HG02798 (cell line): ENCODE measurements around the gene GINM1.

Experiments
- ATAC-seq: cut with Tn5 transposase; IDR thresholded peaks from one replicate; pipeline ENCODE4 v1.9.1; 2021; ENCODE audit warnings: mild to moderate bottlenecking; ENCODE audit not compliant: unreplicated experiment, poor library complexity

GINM1 gene

GRCh38 chr6:149586149-149586548 is 20.0 kb downstream of the GINM1 start:
- ATAC-seq, result no peak

DNA sequence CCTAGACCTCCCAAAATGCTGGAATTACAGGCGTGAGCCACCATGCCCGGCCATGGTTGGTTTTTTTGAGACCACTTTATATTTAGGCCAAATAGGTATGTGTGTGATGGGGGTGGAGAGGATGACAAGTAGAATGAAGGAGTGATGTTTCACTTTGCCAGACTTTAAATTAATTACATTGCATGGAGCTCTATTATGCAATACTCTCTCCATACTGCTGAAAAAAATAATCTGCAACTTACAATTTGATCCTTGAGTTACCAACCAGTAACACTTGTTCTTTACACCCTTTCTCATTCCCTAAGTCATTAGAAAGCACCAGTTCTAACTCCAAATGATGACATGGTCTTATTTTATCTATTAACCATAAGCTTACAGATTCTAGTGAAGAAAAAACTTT is 26.8 kb downstream of the GINM1 start:
- no peak for ATAC-seq

DNA sequence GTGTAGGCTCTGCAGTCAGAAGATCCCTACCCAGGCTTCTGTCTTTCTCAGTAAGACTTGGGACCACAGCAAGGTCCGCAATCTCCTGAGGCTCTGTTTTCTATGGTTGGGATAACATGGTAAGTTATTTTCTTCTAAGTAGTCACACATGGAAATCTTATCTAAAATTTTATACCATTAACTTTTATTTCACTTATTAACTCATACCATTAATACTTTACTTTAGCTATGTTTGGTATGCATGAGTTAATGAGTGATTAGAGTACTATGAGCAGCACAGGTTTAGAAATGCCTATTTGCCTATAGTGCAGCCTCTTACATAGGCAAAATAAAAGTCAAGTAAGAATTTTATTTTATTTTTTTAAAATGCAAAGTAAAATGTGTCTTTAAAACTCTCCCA is 27.2 kb downstream of the GINM1 start:
- ATAC-seq, result no peak

DNA sequence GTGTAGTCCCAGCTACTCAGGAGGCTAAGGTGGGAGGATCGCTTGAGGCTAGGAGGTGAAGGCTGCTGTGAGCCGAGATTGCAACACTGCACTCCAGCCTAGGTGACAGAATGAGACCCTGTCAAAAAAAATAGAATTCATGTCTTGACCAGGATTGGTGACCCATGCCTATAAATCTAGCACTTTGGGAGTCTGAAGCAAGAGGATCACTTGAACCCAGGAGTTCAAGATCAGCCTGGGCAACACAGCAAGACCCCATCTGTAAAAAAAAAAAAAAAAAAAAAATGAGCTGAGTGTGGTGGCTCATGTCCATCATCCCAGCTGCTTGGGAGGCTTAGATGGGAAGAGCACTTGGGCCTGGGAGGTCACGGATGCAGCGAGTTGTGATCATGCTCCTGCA is 34.3 kb downstream of the GINM1 start:
- no peak for ATAC-seq

DNA sequence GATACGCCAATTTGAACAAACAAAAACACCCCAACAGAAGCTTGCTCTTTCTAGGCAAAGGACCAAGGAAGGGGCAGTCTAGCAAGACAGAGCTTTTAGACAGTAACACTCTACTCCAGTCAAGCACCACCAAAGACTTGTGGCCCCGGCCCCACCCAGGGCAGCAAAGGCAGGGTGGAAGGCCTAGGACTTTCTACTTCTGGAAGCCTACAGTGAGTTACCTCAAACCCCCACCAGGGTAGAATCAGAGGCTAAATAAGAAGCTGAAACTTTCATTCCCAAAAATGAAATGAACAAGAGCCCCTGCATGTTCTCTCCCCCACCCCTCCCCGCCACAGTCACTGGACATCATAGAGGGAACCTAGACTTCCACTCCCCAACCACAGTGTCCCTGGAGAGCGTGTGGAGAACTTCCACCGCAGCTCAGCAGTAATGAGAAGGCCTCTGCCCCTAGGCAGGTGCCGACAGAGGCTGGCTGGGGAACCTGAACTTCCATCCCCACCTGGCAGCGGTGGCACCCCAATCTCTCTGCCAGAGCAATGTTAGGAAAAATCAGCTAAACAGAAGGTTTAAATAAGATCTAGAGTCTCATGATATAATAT is 42.3 kb downstream of the GINM1 start:
- ATAC-seq, result no peak

- no peak for ATAC-seq
These were observed 48.2 kb downstream of the GINM1 start for GRCh38 chr6:149614337-149614736.

GRCh38 chr6:149615805-149616204 is 49.6 kb downstream of the GINM1 start:
- no peak for ATAC-seq

GRCh38 chr6:149627672-149628071 is 61.5 kb downstream of the GINM1 start:
- ATAC-seq, result no peak

GRCh38 chr6:149628875-149629510 is 62.8 kb downstream of the GINM1 start:
- ATAC-seq, result peak; percentile 71

DNA sequence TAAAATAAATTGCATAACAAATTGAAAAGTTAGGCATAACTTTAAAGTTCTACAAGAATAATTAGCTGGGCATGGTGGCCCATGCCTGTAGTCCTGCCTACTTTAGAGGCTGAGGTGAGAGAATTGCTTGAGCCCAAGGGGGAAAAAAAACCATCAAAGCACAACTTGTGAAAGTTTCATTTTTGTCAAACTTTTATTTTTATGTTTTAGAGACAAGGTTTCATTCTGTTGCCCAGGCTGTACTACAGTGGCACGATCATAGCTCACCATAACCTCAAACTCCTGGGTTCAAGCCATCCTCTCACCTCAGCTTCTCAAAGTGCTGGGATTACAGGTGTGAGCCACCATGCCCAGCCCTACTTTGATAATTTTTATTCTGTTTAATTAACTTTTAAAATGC is 68.1 kb downstream of the GINM1 start:
- ATAC-seq, result no peak

DNA sequence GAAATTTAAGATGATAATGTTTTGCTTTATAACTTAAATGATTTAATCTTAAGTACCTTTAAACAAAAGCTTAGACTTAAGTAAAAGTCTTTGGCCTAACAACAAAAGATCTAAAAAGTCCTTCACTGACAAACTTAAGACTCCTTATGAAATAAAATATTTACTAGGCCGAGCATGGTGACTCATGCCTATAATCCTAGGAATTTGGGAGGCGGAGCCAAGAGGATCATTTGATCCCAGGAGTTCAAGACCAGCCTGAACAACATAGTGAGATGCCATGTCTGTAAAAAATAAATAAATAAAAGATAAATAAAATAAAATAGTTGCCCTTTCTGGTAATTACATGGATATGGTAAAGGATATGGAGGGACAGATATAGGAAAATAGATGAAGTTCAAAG is 69.9 kb downstream of the GINM1 start:
- no peak for ATAC-seq
